H9 (cell line): ENCODE results near the gene QSOX1. TPM values are rescaled to one million over a fixed set of nuclear protein-coding genes. Genes with fewer than 3 reads are reported as not detected.

Experiments
- DNase-seq: peaks from one replicate; pipeline ENCODE4 v3.0.0-alpha.2; 2017
- H2AFZ ChIP-seq: one replicate; pipeline ENCODE4 v1.6.1; 2013; ENCODE audit warnings: mild to moderate bottlenecking, low read length, control low read depth, moderate library complexity
- H2AK5ac ChIP-seq: 2 replicates; pipeline ENCODE4 v1.6.1; 2013; ENCODE audit warnings: low read length, control low read depth, mixed read lengths; ENCODE audit not compliant: insufficient read length
- H2BK120ac ChIP-seq: one replicate; pipeline ENCODE4 v1.6.1; 2013; ENCODE audit warnings: low read depth, mild to moderate bottlenecking, low read length, control low read depth, inconsistent platforms; ENCODE audit not compliant: poor library complexity, severe bottlenecking
- H2BK12ac ChIP-seq: 2 replicates; pipeline ENCODE4 v1.6.1; 2013; ENCODE audit warnings: low read length, control low read depth, mixed read lengths, low read depth; ENCODE audit not compliant: insufficient read length
- H2BK15ac ChIP-seq: 2 replicates; pipeline ENCODE4 v1.6.1; 2013; ENCODE audit warnings: low read depth, low read length, control low read depth
- H2BK20ac ChIP-seq: one replicate; pipeline ENCODE4 v1.6.1; 2013; ENCODE audit warnings: low read depth, mild to moderate bottlenecking, low read length, control low read depth, inconsistent platforms; ENCODE audit not compliant: poor library complexity, severe bottlenecking
- H2BK5ac ChIP-seq: 2 replicates; pipeline ENCODE4 v1.6.1; 2013; ENCODE audit warnings: low read length, control low read depth, mixed read lengths; ENCODE audit not compliant: insufficient read length
- H3K14ac ChIP-seq: 2 replicates; pipeline ENCODE4 v1.6.1; 2013; ENCODE audit warnings: low read length, control low read depth; ENCODE audit not compliant: insufficient read depth
- H3K18ac ChIP-seq: 2 replicates; pipeline ENCODE4 v1.6.1; 2013; ENCODE audit warnings: low read depth, mild to moderate bottlenecking, mixed read lengths, low read length, control low read depth; ENCODE audit not compliant: insufficient read length
- H3K23ac ChIP-seq: 2 replicates; pipeline ENCODE4 v1.6.1; 2013; ENCODE audit warnings: low read length, control low read depth, mixed read lengths, low read depth; ENCODE audit not compliant: insufficient read length
- H3K23me2 ChIP-seq: 2 replicates; pipeline ENCODE4 v1.6.1; 2013; ENCODE audit warnings: low read depth, mild to moderate bottlenecking, mixed read lengths, low read length, control low read depth; ENCODE audit not compliant: insufficient read length, poor library complexity, severe bottlenecking
- H3K27ac ChIP-seq: 2 replicates; pipeline ENCODE4 v1.5.1; 2013; ENCODE audit warnings: low read length, control low read depth, mixed read lengths, low read depth; ENCODE audit not compliant: insufficient read length
- H3K27me3 ChIP-seq: 2 replicates; pipeline ENCODE4 v1.6.1; 2013; ENCODE audit warnings: low read length, control low read depth, inconsistent platforms; ENCODE audit not compliant: insufficient read depth
- H3K4ac ChIP-seq: 2 replicates; pipeline ENCODE4 v1.6.1; 2013; ENCODE audit warnings: low read depth, mild to moderate bottlenecking, control low read depth, inconsistent platforms, low read length, moderate library complexity
- H3K4me1 ChIP-seq: 2 replicates; pipeline ENCODE4 v1.6.1; 2013; ENCODE audit warnings: low read length, control low read depth, inconsistent platforms; ENCODE audit not compliant: insufficient read depth
- H3K4me2 ChIP-seq: 2 replicates; pipeline ENCODE4 v1.6.1; 2013; ENCODE audit warnings: low read length, control low read depth, mixed read lengths; ENCODE audit not compliant: insufficient read length, insufficient read depth
- H3K56ac ChIP-seq: 2 replicates; pipeline ENCODE4 v1.6.1; 2013; ENCODE audit warnings: low read depth, mild to moderate bottlenecking, mixed read lengths, low read length, control low read depth; ENCODE audit not compliant: insufficient read length
- H3K79me1 ChIP-seq: 2 replicates; pipeline ENCODE4 v1.6.1; 2013; ENCODE audit warnings: low read depth, mild to moderate bottlenecking, moderate library complexity, low read length, control low read depth, inconsistent platforms; ENCODE audit not compliant: insufficient read depth, poor library complexity, severe bottlenecking
- H3K79me2 ChIP-seq: 2 replicates; pipeline ENCODE4 v1.6.1; 2013; ENCODE audit warnings: low read length, control low read depth, inconsistent platforms; ENCODE audit not compliant: insufficient read depth
- H3K9ac ChIP-seq: 2 replicates; pipeline ENCODE4 v1.6.1; 2013; ENCODE audit warnings: low read length, control low read depth, mixed read lengths; ENCODE audit not compliant: insufficient read length; ENCODE audit errors: extremely low read depth
- H3K9me3 ChIP-seq: one replicate; pipeline ENCODE4 v1.6.1; 2013; ENCODE audit warnings: low read depth, low read length, inconsistent platforms; ENCODE audit not compliant: control insufficient read depth
- H3T11ph ChIP-seq: one replicate; pipeline ENCODE4 v1.6.1; 2013; ENCODE audit warnings: mild to moderate bottlenecking, low read length, control low read depth, inconsistent platforms
- H4K20me1 ChIP-seq: one replicate; pipeline ENCODE4 v1.6.1; 2013; ENCODE audit not compliant: control insufficient read depth, insufficient read length, insufficient read depth
- H4K5ac ChIP-seq: 2 replicates; pipeline ENCODE4 v1.6.1; 2013; ENCODE audit warnings: low read depth, mild to moderate bottlenecking, mixed read lengths, low read length, control low read depth; ENCODE audit not compliant: insufficient read length
- H4K8ac ChIP-seq: replicated peaks from 2 replicates; pipeline ENCODE4 v1.6.1; 2013; ENCODE audit warnings: low read length, control low read depth, mixed read lengths, low read depth; ENCODE audit not compliant: insufficient read length
- H4K91ac ChIP-seq: 2 replicates; pipeline ENCODE4 v1.6.1; 2013; ENCODE audit warnings: low read depth, mild to moderate bottlenecking, moderate library complexity, mixed read lengths, low read length, control low read depth; ENCODE audit not compliant: insufficient read length
- H3K27ac Mint-ChIP-seq, 3 experiments: 2 replicates in 2 of 3; 3 replicates in 1 of 3; pipeline ENCODE4 v1.8.0; 2020 to 2021; ENCODE audit warnings: mixed read lengths in 3 of 3, mild to moderate bottlenecking in 1 of 3, moderate library complexity in 1 of 3
- H3K27me3 Mint-ChIP-seq: 2 replicates; pipeline ENCODE4 v1.8.0; 2021; ENCODE audit warnings: low read depth, mild to moderate bottlenecking, moderate library complexity, mixed read lengths
- H3K36me3 Mint-ChIP-seq, 3 experiments: 2 replicates in 2 of 3; 3 replicates in 1 of 3; pipeline ENCODE4 v1.8.0; 2020 to 2021; ENCODE audit warnings: low read depth in 3 of 3, mixed read lengths in 3 of 3; ENCODE audit not compliant: insufficient read depth in 1 of 3
- H3K4me1 Mint-ChIP-seq, 2 experiments: 2 replicates each; pipeline ENCODE4 v1.8.0; 2020; ENCODE audit warnings: mixed read lengths in 2 of 2
- H3K4me3 Mint-ChIP-seq, 2 experiments: 2 replicates in 1 of 2; 3 replicates in 1 of 2; pipeline ENCODE4 v1.8.0; 2020 to 2021; ENCODE audit warnings: mild to moderate bottlenecking in 2 of 2, mixed read lengths in 2 of 2, moderate library complexity in 1 of 2
- H3K9me3 Mint-ChIP-seq, 2 experiments: 2 replicates in 1 of 2; 3 replicates in 1 of 2; pipeline ENCODE4 v1.8.0; 2020; ENCODE audit warnings: mild to moderate bottlenecking in 2 of 2, mixed read lengths in 2 of 2, moderate library complexity in 1 of 2
- WGBS: extraction: QIAGEN DNeasy Blood & Tissue Kit; methylation state at CpG from one replicate; pipeline ENCODE4 v1.1.7; 2013; ENCODE audit warnings: missing lambda C conversion rate, low lambda C conversion rate, mixed read lengths; ENCODE audit not compliant: insufficient read length; ENCODE audit errors: extremely low coverage; 5-methylcytosine and 5-hydroxymethylcytosine counted together
- total RNA-seq: library from RNA; stranded (reverse); gene quantifications from 2 replicates; pipeline ENCODE4 v1.2.1, GENCODE V29; 2021
- TF ChIP-seq, protein P1 (sequence below): fragments of 200-600 bp; sonication (generic); conservative IDR thresholded peaks from 3 replicates; pipeline ENCODE4 v1.8.0; 2021; ENCODE audit warnings: antibody characterized with exemption, mild to moderate bottlenecking

Gene QSOX1
- total RNA-seq, 1 experiment from 2014 or later = 79.2 TPM

DNA sequence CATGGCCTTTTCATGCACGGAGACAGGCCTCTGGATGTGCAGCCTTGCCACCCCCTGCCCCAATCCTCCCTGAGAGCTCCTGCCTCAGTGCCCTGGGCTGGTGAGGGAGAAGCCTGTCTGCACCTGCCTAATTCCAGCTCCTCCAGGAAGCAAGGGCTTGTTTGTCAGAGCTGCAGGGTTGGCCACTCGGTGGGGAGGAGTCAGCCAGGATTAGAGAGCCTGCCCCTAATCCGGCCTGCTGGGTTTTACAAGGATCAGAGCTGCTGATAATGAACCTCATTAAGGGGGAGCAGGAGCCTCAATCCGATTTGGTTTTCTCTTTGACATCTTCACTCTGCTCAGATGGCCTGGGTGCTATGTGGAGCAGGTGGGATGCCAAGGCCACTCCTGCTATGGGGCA is 43.5 kb downstream of the QSOX1 start:
- Histone ChIP-seq H3K79me1 (no peaks in the 10 kb centered on the region), H3K4me1 (no peaks in the 10 kb centered on the region), H4K91ac (no peak overlapping the region), H4K8ac (no peak overlapping the region), H3T11ph (no peak overlapping the region), H3K4me2 (no peak overlapping the region), H3K23ac (no peak overlapping the region), H2BK5ac (no peak overlapping the region), H3K56ac (no peak overlapping the region), H4K5ac (no peak overlapping the region), H4K20me1 (no peaks in the 10 kb centered on the region), H2BK12ac (no peak overlapping the region), H3K14ac (no peak overlapping the region), H2BK15ac (no peak overlapping the region), H3K79me2 (no peaks in the 10 kb centered on the region), H3K18ac (no peak overlapping the region), H2BK20ac (no peak overlapping the region), H2AFZ (no peak overlapping the region), H3K27ac (no peak overlapping the region), H3K27me3 (no peaks in the 10 kb centered on the region), H3K9me3 (no peaks in the 10 kb centered on the region), H2BK120ac (no peak overlapping the region), H2AK5ac (no peak overlapping the region), H3K4ac (no peak overlapping the region), H3K23me2 (no peaks in the 10 kb centered on the region), H3K9ac (no peak overlapping the region)
- peaks cover 6 to 31% of the 10 kb centered on the region in 2 experiments for H3K4me1 Mint-ChIP-seq
- no CpG with 5 or more reads among the region's 4 CpGs for WGBS
- no peaks in the 10 kb centered on the region for H3K9me3 Mint-ChIP-seq
- no peak overlapping the region for H3K4me3 Mint-ChIP-seq
- TF ChIP-seq, protein P1, sequence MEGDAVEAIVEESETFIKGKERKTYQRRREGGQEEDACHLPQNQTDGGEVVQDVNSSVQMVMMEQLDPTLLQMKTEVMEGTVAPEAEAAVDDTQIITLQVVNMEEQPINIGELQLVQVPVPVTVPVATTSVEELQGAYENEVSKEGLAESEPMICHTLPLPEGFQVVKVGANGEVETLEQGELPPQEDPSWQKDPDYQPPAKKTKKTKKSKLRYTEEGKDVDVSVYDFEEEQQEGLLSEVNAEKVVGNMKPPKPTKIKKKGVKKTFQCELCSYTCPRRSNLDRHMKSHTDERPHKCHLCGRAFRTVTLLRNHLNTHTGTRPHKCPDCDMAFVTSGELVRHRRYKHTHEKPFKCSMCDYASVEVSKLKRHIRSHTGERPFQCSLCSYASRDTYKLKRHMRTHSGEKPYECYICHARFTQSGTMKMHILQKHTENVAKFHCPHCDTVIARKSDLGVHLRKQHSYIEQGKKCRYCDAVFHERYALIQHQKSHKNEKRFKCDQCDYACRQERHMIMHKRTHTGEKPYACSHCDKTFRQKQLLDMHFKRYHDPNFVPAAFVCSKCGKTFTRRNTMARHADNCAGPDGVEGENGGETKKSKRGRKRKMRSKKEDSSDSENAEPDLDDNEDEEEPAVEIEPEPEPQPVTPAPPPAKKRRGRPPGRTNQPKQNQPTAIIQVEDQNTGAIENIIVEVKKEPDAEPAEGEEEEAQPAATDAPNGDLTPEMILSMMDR = no peak
- H3K36me3 Mint-ChIP-seq = peaks cover 7 to 30% (median 10%) of the 10 kb centered on the region in 3 experiments; a peak in 6 of 7 replicates
- no peaks in the 10 kb centered on the region; the same call in 1 of the 2 replicates for H3K27me3 Mint-ChIP-seq
- DNase-seq = no peak
- H3K27ac Mint-ChIP-seq = no peak overlapping the region
